K562 (cell line): Measurements from ENCODE around the gene KAZN. TPM values are rescaled to one million over a fixed set of nuclear protein-coding genes. Genes with fewer than 3 reads are reported as not detected.

ENCODE experiments used
- ETV1 ChIP-seq: fragments of 450-650 bp; conservative IDR thresholded peaks from 2 replicates; pipeline ENCODE4 v1.6.1; 2016; ENCODE audit warnings: missing genetic modification characterization, control low read depth, low read depth, missing compliant biosample characterization
- NRF1 ChIP-seq, 2 experiments: fragments of 450-650 bp; IDR thresholded peaks in 1 of 2; conservative IDR thresholded peaks in 1 of 2; 2 replicates each; pipeline ENCODE4 v1.6.1; 2014; ENCODE audit warnings: mild to moderate bottlenecking in 2 of 2
- ZNF311 ChIP-seq: fragments of 250-450 bp; sonication (Bioruptor Pico); IDR thresholded peaks from 2 replicates; pipeline ENCODE4 v1.4.0; 2020; ENCODE audit warnings: mild to moderate bottlenecking, moderate library complexity
- polyA plus RNA-seq, 8 experiments: library from polyadenylated mRNA; depleted of rRNA in 4 of 8; stranded (reverse) in 5 of 8; unstranded in 3 of 8; fragments of >200 nt; fragmentation: Nextera tagmentation in 2 of 8; fragmentation: Illumina TruSeq in 1 of 8; extraction: Ambion mirVana in 2 of 8; extraction: Trizol in 1 of 8; gene quantifications; 2 replicates each; pipeline versions ENCODE4 v1.2.1 to v1.2.3, GENCODE V29; 2011 to 2014; ENCODE audit warnings: inconsistent platforms in 1 of 8, missing spikeins in 1 of 8
- total RNA-seq, 7 experiments: library from RNA; depleted of rRNA in 6 of 7; stranded (reverse); fragments of >200 nt in 6 of 7; fragmentation: Illumina TruSeq in 2 of 7; extraction: Trizol in 2 of 7; gene quantifications; 2 replicates each; pipeline versions ENCODE4 v1.2.1 to v1.2.3, GENCODE V29; 2011 to 2021; ENCODE audit warnings: low replicate concordance in 1 of 7
- TF ChIP-seq, protein P1 (sequence below), 2 experiments: fragments of 200-800 bp in 1 of 2; sonication (Bioruptor generic) in 1 of 2; sonication (generic) in 1 of 2; formaldehyde crosslinking in 1 of 2; IDR thresholded peaks in 1 of 2; conservative IDR thresholded peaks in 1 of 2; 2 replicates each; pipeline versions ENCODE4 v1.5.0 to v1.6.1; 2016 to 2020; ENCODE audit warnings: missing compliant biosample characterization in 1 of 2, missing genetic modification characterization in 1 of 2, missing genetic modification reagents in 1 of 2
- TF ChIP-seq, protein P2 (sequence below): fragments of 250-450 bp; sonication (Bioruptor Pico); IDR thresholded peaks from 2 replicates; pipeline ENCODE4 v1.4.0; 2020

The KAZN gene
- total and polyA plus RNA-seq, 9 of the 15 experiments (the other 6 are each of a cell fraction or from before 2014, with no cell fraction given): 2.1 to 21.6 (median 5.4) TPM

DNA sequence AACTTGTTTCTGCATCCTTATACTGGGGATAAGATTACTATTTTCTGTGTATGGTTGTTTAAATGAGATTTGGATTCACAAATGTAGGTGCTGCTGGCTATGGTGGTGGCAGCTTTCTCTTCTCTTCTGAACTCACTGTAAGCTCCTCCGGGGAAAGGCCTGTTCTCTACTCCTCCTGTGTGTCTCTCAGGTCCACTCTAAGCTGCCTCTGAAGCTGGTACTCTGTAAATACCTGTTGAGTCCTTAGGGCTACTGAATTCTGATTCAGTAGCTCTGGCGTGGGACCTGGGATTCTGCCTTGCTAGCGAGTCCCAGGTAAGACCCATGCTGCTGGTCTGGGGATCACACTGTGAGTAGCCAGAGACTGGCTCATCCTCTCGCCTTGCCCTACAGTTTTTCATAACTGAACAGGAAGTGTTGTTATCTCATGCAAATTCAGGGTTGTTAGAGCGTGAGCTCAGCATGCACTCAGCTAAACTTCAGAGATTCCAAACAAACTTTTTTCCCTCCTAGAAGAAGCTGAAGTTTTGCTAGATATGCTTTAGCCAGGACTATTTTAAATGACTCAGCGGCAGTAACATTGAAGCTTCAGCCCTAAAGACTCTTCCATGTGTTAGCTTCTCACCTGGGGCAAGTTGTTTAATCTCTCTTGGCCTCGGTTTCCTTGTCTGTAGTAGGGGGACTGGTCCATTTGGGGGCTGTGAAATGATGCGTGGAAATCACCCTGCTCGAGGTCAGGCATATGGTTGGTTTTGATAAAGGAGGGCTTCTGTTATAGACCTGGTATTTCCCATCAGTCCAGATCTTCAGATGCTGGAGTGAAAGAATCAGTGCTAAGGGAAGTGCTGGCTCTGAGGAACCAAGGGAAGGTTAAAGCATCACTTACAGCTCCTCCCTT is 283.5 kb downstream of the KAZN start (continued):
- TF ChIP-seq, protein P1, sequence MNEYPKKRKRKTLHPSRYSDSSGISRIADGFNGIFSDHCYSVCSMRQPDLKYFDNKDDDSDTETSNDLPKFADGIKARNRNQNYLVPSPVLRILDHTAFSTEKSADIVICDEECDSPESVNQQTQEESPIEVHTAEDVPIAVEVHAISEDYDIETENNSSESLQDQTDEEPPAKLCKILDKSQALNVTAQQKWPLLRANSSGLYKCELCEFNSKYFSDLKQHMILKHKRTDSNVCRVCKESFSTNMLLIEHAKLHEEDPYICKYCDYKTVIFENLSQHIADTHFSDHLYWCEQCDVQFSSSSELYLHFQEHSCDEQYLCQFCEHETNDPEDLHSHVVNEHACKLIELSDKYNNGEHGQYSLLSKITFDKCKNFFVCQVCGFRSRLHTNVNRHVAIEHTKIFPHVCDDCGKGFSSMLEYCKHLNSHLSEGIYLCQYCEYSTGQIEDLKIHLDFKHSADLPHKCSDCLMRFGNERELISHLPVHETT (CRISPR knock-in tag; conservative IDR thresholded peaks at IDR 0.05 in 1 of 2, IDR thresholded peaks at IDR 0.05 in 1 of 2): 0 out of 4 replicates have a peak, but pooled peaks of 1 of the 2 experiments have one; percentile 45
- TF ChIP-seq NRF1 (conservative IDR thresholded peaks at IDR 0.05 in 1 of 2, IDR thresholded peaks at IDR 0.05 in 1 of 2): 0 out of 4 replicates have a peak, but pooled peaks of 1 of the 2 experiments have one; percentile 24
- TF ChIP-seq, protein P2, sequence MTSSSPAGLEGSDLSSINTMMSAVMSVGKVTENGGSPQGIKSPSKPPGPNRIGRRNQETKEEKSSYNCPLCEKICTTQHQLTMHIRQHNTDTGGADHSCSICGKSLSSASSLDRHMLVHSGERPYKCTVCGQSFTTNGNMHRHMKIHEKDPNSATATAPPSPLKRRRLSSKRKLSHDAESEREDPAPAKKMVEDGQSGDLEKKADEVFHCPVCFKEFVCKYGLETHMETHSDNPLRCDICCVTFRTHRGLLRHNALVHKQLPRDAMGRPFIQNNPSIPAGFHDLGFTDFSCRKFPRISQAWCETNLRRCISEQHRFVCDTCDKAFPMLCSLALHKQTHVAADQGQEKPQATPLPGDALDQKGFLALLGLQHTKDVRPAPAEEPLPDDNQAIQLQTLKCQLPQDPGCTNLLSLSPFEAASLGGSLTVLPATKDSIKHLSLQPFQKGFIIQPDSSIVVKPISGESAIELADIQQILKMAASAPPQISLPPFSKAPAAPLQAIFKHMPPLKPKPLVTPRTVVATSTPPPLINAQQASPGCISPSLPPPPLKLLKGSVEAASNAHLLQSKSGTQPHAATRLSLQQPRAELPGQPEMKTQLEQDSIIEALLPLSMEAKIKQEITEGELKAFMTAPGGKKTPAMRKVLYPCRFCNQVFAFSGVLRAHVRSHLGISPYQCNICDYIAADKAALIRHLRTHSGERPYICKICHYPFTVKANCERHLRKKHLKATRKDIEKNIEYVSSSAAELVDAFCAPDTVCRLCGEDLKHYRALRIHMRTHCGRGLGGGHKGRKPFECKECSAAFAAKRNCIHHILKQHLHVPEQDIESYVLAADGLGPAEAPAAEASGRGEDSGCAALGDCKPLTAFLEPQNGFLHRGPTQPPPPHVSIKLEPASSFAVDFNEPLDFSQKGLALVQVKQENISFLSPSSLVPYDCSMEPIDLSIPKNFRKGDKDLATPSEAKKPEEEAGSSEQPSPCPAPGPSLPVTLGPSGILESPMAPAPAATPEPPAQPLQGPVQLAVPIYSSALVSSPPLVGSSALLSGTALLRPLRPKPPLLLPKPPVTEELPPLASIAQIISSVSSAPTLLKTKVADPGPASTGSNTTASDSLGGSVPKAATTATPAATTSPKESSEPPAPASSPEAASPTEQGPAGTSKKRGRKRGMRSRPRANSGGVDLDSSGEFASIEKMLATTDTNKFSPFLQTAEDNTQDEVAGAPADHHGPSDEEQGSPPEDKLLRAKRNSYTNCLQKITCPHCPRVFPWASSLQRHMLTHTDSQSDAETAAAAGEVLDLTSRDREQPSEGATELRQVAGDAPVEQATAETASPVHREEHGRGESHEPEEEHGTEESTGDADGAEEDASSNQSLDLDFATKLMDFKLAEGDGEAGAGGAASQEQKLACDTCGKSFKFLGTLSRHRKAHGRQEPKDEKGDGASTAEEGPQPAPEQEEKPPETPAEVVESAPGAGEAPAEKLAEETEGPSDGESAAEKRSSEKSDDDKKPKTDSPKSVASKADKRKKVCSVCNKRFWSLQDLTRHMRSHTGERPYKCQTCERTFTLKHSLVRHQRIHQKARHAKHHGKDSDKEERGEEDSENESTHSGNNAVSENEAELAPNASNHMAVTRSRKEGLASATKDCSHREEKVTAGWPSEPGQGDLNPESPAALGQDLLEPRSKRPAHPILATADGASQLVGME (CRISPR knock-in tag): 0 out of 2 replicates have a peak, but pooled peaks have one; percentile 23
- TF ChIP-seq ETV1 (tag): peak; percentile 71
- no peak for TF ChIP-seq ZNF311
